Activated CD4-positive, alpha-beta T cell treated with anti-CD3 and anti-CD28 coated beads for 36 hours (primary cell): Measurements from ENCODE around the gene ADARB2. TPM values are rescaled to one million over a fixed set of nuclear protein-coding genes. Genes with fewer than 3 reads are reported as not detected.

Experiments used
- ATAC-seq: fragments of 200-7000 bp; cut with Tn5 transposase; one replicate; pipeline ENCODE4 v1.10.0; 2021; ENCODE audit warnings: mild to moderate bottlenecking, moderate library complexity
- CTCF ChIA-PET: fragments of 350-600 bp; sonication (Branson Sonifier 250); formaldehyde crosslinking; loops from one replicate; lab custom pipeline; 2021; ENCODE audit warnings: antibody characterized with exemption; lab: Charles Lee
- POLR2A ChIA-PET: fragments of 350-600 bp; sonication (Branson Sonifier 250); formaldehyde crosslinking; loops from one replicate; lab custom pipeline; 2021; ENCODE audit warnings: antibody characterized with exemption, inconsistent platforms; lab: Charles Lee
- DNase-seq: peaks from one replicate; pipeline ENCODE4 v3.0.0-alpha.2; 2020
- H3K27ac Mint-ChIP-seq: one replicate; pipeline ENCODE4 v1.8.0; 2021; ENCODE audit warnings: mixed read lengths
- H3K27me3 Mint-ChIP-seq: one replicate; pipeline ENCODE4 v1.8.0; 2021; ENCODE audit warnings: mixed read lengths
- H3K36me3 Mint-ChIP-seq: one replicate; pipeline ENCODE4 v1.8.0; 2021; ENCODE audit warnings: low read depth, mixed read lengths
- H3K4me1 Mint-ChIP-seq: one replicate; pipeline ENCODE4 v1.8.0; 2021; ENCODE audit warnings: mixed read lengths
- H3K4me3 Mint-ChIP-seq: one replicate; pipeline ENCODE4 v1.8.0; 2021; ENCODE audit warnings: mild to moderate bottlenecking, moderate library complexity, mixed read lengths
- H3K9me3 Mint-ChIP-seq: one replicate; pipeline ENCODE4 v1.8.0; 2021; ENCODE audit warnings: low read depth, mixed read lengths
- intact Hi-C, 2 experiments: fragments of 100-400 bp; cut with DNase I in 1 of 2; cut with micrococcal nuclease in 1 of 2; formaldehyde crosslinking; loops; one replicate each; pipeline versions ENCODE4 v1.14.2 to v1.15.1; 2022 to 2024; cut with DNase I, micrococcal nuclease
- total RNA-seq, 2 experiments: library from RNA; stranded (reverse); gene quantifications; one replicate each; pipeline ENCODE4 v1.2.3, GENCODE V29; 2021

The ADARB2 gene
- total RNA-seq, 2 experiments from 2014 or later: not detected

DNA sequence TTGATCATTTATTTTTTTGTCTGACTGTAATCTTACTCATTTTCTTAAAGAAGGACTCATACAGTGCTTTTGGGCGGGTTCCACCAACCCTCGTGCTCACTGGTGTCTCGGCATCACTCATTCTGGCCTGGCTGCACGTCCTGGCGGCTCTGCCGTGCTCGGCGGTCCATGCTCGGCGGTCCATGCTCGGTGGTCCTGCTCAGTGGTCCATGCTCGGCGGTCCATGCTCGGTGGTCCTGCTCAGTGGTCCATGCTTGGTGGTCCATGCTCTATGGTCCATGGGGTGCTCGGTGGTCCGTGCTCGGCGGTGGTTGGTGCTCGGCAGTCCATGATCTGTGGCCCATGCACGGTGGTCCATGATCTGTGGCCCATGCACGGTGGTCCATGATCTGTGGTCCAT is 608.7 kb downstream of the ADARB2 start:
- CTCF ChIA-PET: no interaction called here
- intact Hi-C loops: no loop called here
- H3K4me1 Mint-ChIP-seq: peaks cover 11% of the 10 kb centered on the region
- H3K36me3 Mint-ChIP-seq: peaks cover 50% of the 10 kb centered on the region
- DNase-seq (no peak), ATAC-seq (no peak)
- no peaks in the 10 kb centered on the region for H3K9me3 Mint-ChIP-seq
- no peaks in the 10 kb centered on the region for H3K27me3 Mint-ChIP-seq
- H3K27ac Mint-ChIP-seq: no peak overlapping the region
- POLR2A ChIA-PET: no interaction called here
- H3K4me3 Mint-ChIP-seq: no peak overlapping the region

DNA sequence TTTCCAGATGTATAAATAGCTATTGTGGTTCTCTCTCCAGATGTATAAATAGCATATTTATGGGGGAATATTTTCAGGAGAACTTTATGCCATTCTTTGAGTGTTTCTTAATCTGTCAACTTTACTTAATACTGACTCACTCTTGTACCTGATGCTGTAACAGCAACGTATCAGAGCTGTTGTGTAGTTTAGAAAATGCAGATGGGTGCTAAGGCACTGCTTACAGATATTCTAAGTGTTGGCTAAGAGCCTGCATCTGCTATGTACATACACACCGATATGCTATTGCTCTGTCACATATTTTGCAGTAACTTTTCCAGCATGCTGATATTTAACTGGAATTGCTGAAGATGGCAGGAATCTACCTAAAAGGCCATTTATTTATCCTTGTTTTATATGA is 609.2 kb downstream of the ADARB2 start:
- Mint-ChIP-seq H3K4me1 (peaks cover 13% of the 10 kb centered on the region), H3K36me3 (peaks cover 54% of the 10 kb centered on the region), H3K9me3 (no peaks in the 10 kb centered on the region), H3K27ac (no peak overlapping the region), H3K27me3 (no peaks in the 10 kb centered on the region), H3K4me3 (no peak overlapping the region)
- intact Hi-C loops: no loop called here
- ATAC-seq: no peak
- ChIA-PET POLR2A (no interaction called here), CTCF (no interaction called here)
- no peak for DNase-seq

DNA sequence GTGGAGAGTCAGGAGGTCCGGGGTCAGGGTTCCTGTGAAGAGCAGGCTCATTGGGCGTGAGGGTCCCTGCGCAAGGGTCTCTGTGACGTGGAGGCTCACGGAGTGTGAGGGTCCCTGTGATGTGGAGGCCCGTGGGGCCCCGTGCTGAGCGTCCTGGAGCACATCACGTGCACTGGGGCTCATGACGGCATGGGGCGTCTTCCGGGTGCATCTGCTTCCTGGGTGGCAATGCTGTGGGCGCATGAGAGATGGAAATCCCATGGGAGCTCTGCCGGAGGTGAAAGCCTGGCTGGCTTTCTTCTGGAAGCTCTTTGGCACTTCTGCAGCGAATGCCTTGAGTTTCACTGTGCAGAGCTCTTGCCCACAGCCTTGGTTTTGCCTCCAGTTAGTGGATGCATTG is 609.7 kb downstream of the ADARB2 start:
- ChIA-PET POLR2A (no interaction called here), CTCF (no interaction called here)
- H3K4me3 Mint-ChIP-seq: no peak overlapping the region
- no peak for ATAC-seq
- H3K27ac Mint-ChIP-seq: no peak overlapping the region
- DNase-seq: no peak
- peaks cover 13% of the 10 kb centered on the region for H3K4me1 Mint-ChIP-seq
- no peaks in the 10 kb centered on the region for H3K27me3 Mint-ChIP-seq
- H3K36me3 Mint-ChIP-seq: peaks cover 56% of the 10 kb centered on the region
- intact Hi-C loops: no loop called here
- H3K9me3 Mint-ChIP-seq: no peaks in the 10 kb centered on the region
